Gastroesophageal sphincter (tissue), 3 donors: ENCODE measurements around the gene PPIL4.
A peak's percentile ranks its signal among the peaks of the same experiment; 100 is the strongest.

Experiments
- CTCF ChIP-seq, 4 experiments: fragments of 200-600 bp in 2 of 4; fragments of 450-650 bp in 2 of 4; sonication (generic) in 1 of 4; IDR thresholded peaks; one replicate each; pipeline ENCODE4 v1.5.1; 2017 to 2019; ENCODE audit warnings: antibody characterized with exemption in 4 of 4, mild to moderate bottlenecking in 2 of 4, moderate library complexity in 2 of 4
- POLR2AphosphoS5 ChIP-seq: sonication (generic); formaldehyde crosslinking; IDR thresholded peaks from one replicate; pipeline ENCODE4 v1.6.1; 2017; ENCODE audit warnings: antibody characterized with exemption

GRCh38 chr6:149545258-149545753, 537 bp downstream of the PPIL4 start:
- TF ChIP-seq CTCF (IDR thresholded peaks at IDR 0.05) (peak in 1 of 4 experiments; percentile 6), POLR2AphosphoS5 (no peak)
